AG10803 (cell line): ENCODE data around the gene ATXN1.

Source experiments
- DNase-seq: peaks from one replicate; pipeline ENCODE4 v3.0.0; 2010; ENCODE audit warnings: low read depth
- H3K4me3 ChIP-seq: 2 replicates; pipeline ENCODE4 v1.5.1; 2011; ENCODE audit warnings: mild to moderate bottlenecking, low read length, control low read depth
- TF ChIP-seq, protein P1 (sequence below): conservative IDR thresholded peaks from 2 replicates; pipeline ENCODE4 v1.5.1; 2011; ENCODE audit warnings: mild to moderate bottlenecking, low read length, control low read depth, inconsistent platforms

ATXN1 gene

DNA sequence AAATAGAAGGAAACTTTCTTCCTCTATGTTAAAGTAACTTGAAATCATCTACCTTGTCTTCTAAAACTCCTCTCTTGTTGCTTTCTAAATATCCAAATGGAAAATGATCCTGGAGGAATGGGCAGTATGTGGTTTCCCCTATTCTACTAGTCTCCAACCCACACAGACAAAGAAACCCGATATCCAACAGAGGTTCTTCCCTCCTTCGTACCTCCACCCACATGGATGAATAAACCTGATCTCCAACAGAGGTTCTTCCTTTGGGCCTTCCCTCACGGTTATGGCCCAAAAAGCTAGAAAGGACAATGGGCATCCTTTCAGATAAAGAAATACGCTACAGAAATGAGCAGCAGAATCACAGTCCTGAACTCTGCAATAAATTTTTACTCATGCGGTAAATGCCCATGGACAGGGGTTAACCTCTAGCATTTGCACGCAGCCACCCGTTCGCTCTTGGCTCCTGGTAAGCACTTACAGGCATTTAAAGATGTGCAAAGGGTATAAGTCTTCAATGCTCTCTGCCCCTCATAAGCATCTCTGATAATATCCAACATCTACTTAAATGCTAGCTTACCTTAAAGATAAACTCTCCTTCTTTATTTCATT, 392.0 kb downstream of the ATXN1 start:
- H3K4me3 ChIP-seq = no peak overlapping the region
- TF ChIP-seq, protein P1, sequence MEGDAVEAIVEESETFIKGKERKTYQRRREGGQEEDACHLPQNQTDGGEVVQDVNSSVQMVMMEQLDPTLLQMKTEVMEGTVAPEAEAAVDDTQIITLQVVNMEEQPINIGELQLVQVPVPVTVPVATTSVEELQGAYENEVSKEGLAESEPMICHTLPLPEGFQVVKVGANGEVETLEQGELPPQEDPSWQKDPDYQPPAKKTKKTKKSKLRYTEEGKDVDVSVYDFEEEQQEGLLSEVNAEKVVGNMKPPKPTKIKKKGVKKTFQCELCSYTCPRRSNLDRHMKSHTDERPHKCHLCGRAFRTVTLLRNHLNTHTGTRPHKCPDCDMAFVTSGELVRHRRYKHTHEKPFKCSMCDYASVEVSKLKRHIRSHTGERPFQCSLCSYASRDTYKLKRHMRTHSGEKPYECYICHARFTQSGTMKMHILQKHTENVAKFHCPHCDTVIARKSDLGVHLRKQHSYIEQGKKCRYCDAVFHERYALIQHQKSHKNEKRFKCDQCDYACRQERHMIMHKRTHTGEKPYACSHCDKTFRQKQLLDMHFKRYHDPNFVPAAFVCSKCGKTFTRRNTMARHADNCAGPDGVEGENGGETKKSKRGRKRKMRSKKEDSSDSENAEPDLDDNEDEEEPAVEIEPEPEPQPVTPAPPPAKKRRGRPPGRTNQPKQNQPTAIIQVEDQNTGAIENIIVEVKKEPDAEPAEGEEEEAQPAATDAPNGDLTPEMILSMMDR = no peak
- DNase-seq = no peak

DNA sequence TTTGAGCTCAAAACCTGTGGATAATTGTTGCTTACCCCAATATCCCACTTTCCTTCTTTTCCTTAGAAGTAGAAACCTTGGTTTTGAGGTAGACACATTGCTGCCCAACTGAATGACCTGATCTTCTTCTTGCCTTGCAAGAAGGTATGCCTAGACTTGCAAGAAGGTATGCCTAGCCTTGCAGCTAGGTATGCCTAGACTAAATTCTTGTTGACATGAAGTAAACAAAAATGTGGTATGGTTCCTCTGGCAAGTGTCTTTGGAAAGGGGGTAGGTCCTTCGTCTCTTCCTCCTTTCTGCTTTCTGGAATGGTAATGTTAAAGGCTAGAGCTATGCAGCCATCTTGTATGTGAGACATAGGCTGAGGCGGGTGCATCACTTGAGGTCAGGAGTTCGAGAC, 393.7 kb downstream of the ATXN1 start:
- no peak for DNase-seq
- TF ChIP-seq, protein P1 = no peak
- H3K4me3 ChIP-seq = no peak overlapping the region

DNA sequence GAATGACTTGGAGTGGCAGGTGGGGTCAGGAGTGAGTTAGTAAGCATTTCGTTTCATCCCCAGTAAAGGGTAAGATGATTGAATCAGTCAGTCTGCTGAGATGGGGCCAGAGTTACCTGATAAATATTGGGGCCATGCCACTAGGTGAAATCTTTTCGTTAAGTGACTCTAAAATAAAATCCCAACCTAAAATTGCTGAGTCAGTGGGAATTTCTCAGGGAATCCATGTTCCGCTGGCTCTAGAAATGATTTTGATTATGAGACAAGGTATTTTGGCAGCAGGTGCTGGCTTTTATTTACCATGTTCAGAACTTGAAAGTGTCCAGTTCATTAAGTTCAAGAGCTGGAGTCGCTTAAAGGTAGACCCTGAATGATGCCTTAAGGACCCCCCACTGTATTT, 397.5 kb downstream of the ATXN1 start:
- TF ChIP-seq, protein P1 = no peak
- no peak for DNase-seq

DNA sequence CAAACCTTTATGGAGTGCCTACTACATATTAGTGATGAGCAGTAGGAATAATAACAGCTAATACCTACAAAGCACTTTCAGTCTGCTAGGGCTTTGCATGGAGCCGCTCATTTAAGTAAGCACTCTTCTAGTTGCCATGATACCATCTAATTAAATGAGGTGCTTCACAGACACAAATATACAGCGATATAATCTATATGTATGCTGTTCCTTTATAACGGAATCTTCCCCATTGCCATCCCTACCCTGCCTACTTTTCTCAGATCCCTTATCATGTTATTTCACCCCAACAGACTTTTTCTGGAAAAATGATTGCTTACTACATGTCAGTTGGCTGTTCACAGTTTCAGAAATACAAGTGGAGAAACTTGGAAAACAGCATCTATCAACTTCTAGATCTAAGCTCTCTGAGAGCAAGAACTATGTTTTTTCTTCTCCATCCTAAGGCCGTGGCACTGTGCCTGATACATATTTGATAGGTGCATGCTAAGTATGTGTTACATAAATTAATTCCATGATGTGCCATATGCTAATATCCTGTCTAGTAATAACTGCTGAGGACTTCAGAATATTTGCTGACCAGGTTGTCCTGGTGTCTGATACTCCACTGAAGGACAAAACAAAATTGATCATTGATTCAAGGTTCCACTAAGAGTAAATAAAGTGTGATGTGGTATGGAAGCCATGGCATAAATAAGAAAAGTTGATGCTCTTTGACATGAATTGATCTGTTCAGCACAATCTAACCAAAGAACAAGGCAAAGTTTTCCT, 398.3 kb downstream of the ATXN1 start:
- no peak overlapping the region for H3K4me3 ChIP-seq
- DNase-seq = no peak
- TF ChIP-seq, protein P1 = no peak

More for the DNA sequence above, 397.5 kb downstream of the ATXN1 start:
- no peak overlapping the region for H3K4me3 ChIP-seq

DNA sequence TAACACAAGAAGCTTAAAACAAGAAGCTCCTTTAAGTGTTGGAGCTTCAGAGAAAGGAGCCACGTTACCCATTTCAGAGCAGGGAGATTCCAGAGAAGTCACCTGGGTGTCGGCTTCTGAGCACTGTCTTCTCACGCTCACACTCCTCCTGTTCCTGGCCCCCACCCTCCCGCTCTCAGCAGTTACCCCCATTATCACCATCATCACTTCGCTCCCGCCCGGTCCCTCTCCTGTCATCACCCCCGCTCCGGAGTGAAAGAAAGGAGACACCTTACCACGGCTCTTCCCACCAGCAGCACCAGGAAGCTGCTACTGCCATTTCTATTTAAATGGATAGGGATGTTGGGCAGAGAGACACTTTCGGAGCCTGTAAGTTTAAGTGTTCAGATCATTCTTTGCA, 399.0 kb downstream of the ATXN1 start:
- DNase-seq = no peak
- TF ChIP-seq, protein P1 = no peak
- no peak overlapping the region for H3K4me3 ChIP-seq

DNA sequence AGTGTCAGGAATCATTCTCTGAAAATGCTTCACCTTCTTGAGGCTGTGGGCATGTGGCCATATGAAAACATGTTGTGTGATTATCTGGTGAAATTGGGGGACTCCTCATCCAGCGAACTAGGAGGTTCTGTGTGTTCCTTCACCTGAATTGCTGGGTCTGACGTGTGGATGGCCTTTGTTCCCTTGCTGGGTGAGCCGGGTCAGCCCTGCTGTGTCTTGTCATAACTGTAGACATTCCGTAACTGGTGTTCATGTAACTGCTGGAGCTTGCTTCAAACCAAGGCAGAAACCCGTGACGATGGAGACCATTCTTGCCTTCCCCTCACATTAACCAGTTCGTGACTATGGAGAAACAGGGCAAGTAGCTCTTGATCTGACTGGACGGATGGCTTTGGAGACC, 399.4 kb downstream of the ATXN1 start:
- DNase-seq = no peak
- TF ChIP-seq, protein P1 = no peak
- no peak overlapping the region for H3K4me3 ChIP-seq

DNA sequence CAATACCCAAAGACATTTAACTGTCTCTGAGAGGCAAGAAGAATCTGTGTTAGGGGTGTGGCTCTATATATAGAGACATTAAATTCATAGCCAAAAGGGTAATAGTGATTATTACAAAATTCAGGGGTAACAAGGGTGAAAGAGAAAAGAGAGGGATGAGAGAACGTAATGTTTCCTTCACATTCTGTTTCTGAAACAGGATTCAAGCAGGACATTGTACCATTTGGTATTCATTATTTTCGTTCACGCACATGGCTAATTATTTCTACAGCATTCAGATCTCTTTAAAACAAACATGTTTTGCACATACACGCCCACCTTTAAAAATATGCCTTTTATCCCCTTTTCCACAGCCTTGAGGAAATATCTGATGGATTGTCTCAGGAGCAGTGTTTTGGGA, 400.1 kb downstream of the ATXN1 start:
- DNase-seq = peak; percentile 33
- H3K4me3 ChIP-seq = no peak overlapping the region
- TF ChIP-seq, protein P1 = no peak
